ENCODE data around the gene HS3ST1. TPM values are rescaled to one million over a fixed set of nuclear protein-coding genes. Genes with fewer than 3 reads are reported as not detected.
"Not testable (repeated sequence)": the region's sequence is repeated elsewhere in the genome, so short reads cannot be mapped to it uniquely, and the experiment has no call there.

HS3ST1 gene
- total RNA-seq, 1 donor from 2014 or later = 2.5 TPM

GRCh38 chr4:11407551-11407950, 21.1 kb downstream of the HS3ST1 start:
- DNase-seq (ENCODE audit: extremely low read depth, low read depth, low spot score) = no peak

DNA sequence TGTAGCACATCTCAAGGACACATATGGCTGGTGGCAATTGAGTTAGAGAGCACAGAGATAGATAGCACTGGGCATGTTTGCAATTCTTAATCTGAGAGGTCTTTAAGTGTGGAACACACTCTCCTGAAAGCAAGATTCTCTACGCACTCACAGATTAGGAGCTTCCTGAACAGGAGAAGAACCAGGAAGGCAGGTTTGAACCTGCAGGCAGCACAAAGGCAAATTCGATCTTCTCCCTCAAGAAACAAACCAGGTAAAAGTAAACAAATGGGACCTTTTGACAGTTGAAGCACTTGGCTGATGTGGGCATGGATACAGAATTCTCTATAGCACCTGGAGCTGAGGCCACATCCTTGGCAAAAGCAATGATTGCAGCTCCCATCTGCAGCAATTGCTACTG, 24.3 kb downstream of the HS3ST1 start:
- no peak for DNase-seq (ENCODE audit: extremely low read depth, low read depth, low spot score)

DNA sequence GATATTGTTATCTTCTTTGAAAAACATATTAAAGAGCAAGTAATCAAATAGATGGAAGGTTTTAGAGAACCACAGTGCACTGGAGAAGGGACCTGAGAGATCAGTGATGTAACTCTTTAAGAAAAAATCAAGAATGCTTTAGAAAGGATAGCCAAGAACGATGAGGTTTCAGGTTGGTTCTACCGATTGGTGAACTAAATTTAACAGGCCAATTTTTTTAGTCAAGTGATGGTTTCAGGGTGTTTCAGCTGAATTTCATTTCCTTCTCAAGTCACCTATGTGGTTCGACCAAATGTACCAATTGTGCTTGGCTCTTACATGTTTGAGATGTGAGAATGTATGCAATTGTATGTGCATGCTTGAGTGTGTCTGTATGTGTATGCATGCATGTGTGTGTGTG, 26.5 kb downstream of the HS3ST1 start:
- no peak for DNase-seq (ENCODE audit: extremely low read depth, low read depth, low spot score)

DNA sequence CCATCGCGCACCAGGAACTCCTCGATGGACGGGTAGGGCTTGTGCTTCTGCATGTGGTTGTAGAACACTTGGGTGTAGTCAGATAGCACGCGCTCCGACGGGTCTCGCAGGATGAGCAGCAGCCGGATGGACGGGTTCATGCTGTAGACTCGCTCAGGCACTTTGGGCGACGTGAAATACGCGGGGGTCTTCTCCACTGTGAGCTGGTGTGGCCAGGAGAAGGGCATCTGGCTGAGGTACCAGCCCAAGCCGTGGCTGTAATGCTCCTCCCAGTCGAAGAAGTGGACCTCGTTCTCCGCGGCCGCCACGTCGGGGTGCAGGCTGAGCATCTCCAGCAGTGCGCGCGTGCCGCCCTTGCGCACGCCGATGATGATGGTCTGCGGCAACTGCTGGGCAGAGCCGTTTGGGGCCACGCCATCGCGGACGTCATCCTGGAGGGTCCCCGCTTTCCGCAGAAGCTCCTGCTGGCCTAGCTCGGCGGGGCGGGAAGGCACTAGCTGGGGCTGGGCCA, 29.2 kb downstream of the HS3ST1 start:
- DNase-seq (ENCODE audit: extremely low read depth, low read depth, low spot score) = no peak

DNA sequence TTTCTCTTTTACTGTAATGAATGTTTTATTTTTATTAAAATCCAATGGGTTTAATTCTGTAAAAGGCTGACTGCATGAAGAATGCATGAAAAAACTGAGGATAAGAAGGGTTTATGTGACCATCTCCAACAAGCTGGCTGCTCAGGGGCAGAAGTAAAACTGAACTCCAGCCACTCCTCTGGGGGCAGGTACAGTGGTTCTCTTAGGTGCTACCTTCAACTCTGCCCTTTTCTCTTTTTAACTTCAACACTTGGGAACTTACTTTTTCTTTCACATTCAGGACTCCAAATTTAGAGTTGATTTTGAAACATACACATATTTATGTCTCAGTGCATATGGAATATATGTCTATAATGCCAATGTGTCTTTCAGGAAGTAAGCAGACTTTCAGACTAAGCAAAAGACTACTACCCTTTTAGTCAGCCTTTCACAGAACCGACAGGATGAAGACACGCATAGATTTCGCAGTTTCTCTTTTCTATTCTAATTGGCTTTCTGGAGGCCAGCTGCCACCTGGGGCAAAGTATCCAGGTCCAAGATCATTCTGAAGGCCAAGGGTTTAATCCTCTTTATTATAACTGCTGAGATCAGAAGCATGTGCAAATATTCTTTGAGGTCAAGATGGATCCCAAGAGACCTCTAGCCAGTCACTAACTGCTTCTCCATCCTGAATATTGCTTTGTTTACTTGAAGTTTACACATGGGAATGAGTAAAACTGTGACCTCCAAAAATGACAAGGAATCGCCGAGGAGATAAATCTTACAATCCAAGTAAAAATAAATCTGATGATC, 30.7 kb downstream of the HS3ST1 start:
- no peak for DNase-seq (ENCODE audit: extremely low read depth, low read depth, low spot score)

DNA sequence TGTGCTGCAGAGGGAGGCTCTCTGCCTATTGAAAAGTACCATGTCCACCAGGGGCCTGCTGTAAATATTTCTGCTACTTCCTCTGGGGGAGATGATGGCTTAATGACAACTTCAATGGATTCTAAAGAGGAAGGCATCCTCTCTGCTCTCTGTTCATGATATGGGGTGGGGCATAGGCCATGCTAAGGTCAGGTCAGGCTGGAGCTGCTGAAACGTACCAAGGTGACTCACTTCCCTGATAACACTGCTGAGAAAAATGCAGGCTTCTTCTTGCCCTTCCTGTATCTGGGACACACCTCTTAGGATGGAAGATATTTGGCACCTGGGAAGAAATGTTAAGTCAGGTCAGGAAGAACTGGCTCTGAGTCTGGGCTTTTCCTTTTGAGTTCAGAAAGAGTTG, 31.5 kb downstream of the HS3ST1 start:
- no peak for DNase-seq (ENCODE audit: extremely low read depth, low read depth, low spot score)

- DNase-seq (ENCODE audit: extremely low read depth, low read depth, low spot score) = no peak
Observed at GRCh38 chr4:11393551-11393950, 35.1 kb downstream of the HS3ST1 start.

- not testable (repeated sequence) for DNase-seq (ENCODE audit: extremely low read depth, low read depth, low spot score)
Observed at GRCh38 chr4:11384072-11384471, 44.6 kb downstream of the HS3ST1 start.

DNA sequence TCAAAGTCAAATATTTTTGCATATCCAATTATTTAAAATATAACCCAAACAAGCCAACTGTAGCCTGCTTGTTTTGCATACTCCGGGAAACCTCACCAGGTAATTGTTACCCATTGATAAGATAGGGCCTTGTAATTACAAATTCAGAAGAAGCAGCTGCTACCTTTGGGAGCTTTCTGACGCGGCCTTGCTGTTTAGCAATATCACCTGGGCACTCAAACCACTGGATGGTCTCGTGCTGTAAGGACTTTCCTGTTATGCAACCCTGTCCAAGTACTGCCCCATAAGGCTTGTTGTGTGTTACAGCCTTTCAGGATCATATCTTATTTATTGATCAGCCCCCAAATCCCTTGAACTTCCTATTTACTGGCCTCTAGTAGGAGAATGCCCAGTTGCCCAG, 52.1 kb downstream of the HS3ST1 start:
- no peak for DNase-seq (ENCODE audit: extremely low read depth, low read depth, low spot score)

DNA sequence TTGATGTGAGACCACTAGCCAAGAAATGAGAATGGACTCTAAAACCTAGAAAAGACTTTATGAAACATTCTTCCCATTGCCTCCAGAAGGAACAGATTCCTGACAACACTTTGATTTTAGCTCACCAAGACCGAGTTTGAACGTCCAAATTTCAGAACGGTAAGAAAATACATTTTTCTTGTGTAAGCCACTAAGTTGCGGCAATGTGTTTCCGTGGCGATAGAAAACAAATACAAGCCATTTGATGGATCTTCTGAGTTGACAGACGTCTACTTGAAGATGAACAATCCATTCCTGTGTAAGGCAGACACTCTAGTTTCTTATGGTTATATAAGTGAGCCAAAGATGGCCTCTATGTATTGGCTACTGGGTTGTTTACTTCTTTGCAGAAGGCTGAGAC, 52.5 kb downstream of the HS3ST1 start:
- no peak for DNase-seq (ENCODE audit: extremely low read depth, low read depth, low spot score)

DNA sequence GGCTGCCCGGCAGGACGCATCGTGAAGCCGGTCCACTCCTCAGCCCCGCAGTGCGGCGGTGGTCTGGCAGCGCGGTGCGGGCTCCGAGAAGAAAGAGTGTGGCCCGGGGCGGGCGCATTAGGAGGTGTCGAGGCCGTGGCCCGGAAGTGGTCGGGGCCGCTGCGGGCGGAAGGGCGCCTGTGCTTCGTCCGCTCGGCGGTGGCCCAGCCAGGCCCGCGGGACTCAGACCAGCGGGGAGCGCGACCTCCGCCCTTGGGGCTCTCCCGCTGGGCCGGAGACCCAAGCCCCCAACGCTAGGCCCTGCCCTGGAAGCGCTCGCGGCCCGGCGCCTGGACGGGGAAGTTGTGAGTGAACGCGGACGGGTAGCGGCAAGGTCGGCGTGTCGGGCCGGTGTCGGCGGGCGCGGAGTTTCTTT, 60.0 kb downstream of the HS3ST1 start:
- no peak for DNase-seq (ENCODE audit: extremely low read depth, low read depth, low spot score)

DNA sequence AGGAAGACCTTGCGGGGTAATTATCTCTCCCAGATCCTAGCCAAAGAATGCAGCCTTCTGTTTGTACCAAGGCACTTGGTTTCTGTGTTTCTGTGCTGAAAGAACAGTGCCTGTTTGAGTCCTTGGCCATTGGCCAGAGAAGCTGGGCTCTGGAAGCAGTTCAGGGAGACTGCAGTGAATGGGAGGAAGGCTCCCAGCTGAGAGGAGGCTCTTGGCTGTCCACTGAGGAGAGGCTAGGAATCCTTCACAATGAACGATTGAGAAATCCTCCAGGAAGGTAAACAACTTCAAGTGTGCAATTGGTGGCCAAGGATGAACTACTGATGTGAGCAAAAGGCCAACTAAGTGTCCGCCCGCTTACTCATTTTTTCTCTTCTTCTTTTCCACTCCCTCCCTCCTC, 61.3 kb downstream of the HS3ST1 start:
- DNase-seq (ENCODE audit: extremely low read depth, low read depth, low spot score) = no peak

GRCh38 chr4:11366859-11367258, 61.8 kb downstream of the HS3ST1 start:
- no peak for DNase-seq (ENCODE audit: extremely low read depth, low read depth, low spot score)

DNA sequence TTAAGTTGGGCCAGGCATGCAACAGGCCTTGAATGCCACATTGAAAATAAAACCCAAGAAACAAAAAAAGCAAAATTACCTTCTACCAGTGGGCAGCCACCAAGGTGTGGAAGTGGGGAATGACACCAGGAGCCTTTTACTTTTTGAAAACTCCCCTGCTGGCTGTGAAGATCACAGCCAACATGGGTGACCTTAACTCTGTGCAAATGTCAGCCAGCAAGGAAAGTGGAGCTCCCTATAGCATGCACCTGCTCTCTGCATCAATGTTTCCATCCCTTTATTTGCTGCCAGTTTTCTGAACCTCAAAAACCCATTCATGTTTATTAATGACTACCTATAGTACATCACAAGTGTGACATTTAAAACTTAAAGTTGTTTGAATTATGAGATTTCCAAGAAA, 63.7 kb downstream of the HS3ST1 start:
- no peak for DNase-seq (ENCODE audit: extremely low read depth, low read depth, low spot score)

- DNase-seq (ENCODE audit: extremely low read depth, low read depth, low spot score) = no peak
Observed at GRCh38 chr4:11359591-11359990, 69.1 kb downstream of the HS3ST1 start.

DNA sequence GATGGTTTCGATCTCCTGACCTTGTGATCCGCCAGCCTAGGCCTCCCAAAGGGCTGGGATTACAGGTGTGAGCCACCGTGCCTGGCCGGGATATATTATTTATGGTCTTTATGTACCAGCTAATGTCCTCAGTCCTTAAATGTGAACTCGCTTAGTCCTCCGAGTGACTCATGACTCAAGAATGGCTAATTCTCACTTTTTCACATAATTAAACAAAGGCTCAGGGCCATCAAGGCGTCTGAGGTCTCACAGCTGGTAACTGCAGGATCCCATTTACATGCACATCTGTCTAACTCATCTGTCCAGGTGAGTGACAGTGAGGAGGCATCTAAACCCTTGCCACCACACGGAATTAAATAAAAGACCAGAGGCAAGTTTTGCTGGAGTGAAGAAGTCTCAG, 73.5 kb downstream of the HS3ST1 start:
- DNase-seq (ENCODE audit: extremely low read depth, low read depth, low spot score) = no peak

DNA sequence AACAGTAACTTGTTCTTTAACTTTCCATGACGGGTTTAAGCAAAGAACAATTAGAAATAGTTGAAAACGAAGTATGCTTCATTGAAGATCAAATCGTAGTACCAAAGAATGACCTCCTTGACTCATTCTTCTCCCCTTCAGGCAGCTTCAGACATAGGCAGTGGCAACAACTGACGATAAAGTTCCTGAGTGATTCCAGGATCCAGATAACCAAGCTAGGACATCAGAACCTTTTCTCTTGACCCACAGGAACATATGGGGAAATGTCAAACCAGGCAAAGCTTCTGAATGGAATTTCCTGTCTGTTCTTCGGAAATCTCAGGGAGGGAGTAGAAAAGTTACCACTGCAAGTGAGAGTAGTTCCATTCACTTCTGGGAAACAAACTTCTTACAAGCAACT, 74.2 kb downstream of the HS3ST1 start:
- no peak for DNase-seq (ENCODE audit: extremely low read depth, low read depth, low spot score)

GRCh38 chr4:11348449-11349088, 80.1 kb downstream of the HS3ST1 start:
- DNase-seq (ENCODE audit: extremely low read depth, low read depth, low spot score) = no peak

DNA sequence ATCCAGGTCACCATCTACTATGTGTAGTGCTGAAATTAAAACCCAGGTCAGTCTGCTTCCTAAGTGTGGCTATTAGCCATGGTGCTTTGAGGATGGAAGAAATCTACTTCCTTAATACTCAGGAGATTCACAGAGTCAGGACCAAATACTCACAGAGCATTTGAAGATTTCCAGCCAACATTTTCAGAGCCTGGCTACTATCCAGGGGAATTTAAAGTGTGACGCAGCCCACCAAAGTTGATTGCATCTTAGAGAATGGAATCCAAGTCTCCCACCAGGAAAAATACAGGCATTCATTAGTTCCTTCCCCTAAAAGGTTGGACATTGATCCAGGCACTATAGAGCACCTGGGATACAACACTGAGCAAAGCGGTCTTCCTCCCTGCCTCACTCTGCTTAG, 83.8 kb downstream of the HS3ST1 start:
- no peak for DNase-seq (ENCODE audit: extremely low read depth, low read depth, low spot score)

DNA sequence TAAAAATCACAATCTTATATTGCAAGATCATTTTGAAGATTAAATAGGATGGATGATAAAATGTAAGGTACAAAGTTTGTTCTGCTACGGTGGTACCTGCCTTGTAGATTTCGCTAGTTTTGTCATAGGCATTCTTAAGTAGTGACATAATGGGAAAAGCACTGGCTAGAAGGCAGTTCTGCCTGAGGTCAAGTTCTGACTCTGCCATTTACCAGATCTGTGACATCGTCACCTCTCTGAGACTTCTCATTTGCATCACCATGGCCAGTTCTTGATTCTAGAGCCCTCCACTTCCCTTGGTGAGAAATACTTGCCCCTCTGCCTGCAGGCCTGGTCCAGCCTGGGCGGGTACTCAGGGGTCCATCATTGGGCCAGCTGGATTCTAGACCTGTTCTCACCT, 85.2 kb downstream of the HS3ST1 start:
- no peak for DNase-seq (ENCODE audit: extremely low read depth, low read depth, low spot score)
